HUES6 (cell line): ENCODE data around the gene CARF.
A peak's percentile ranks its signal among the peaks of the same experiment; 100 is the strongest.
"Not testable (repeated sequence)": the region's sequence is repeated elsewhere in the genome, so short reads cannot be mapped to it uniquely, and the experiment has no call there.

Experiments
- H3K27ac ChIP-seq: 2 replicates; pipeline ENCODE4 v1.7.0; 2013; ENCODE audit warnings: low read depth, mild to moderate bottlenecking, low read length, inconsistent platforms
- H3K27me3 ChIP-seq: 2 replicates; pipeline ENCODE4 v1.6.1; 2013; ENCODE audit warnings: low read length; ENCODE audit not compliant: control insufficient read depth, insufficient read depth
- H3K36me3 ChIP-seq: 2 replicates; pipeline ENCODE4 v1.6.1; 2013; ENCODE audit warnings: low read length; ENCODE audit not compliant: control insufficient read depth, insufficient read depth
- H3K4me1 ChIP-seq: 2 replicates; pipeline ENCODE4 v1.6.1; 2013; ENCODE audit warnings: low read length; ENCODE audit not compliant: control insufficient read depth, insufficient read depth
- H3K4me3 ChIP-seq: 2 replicates; pipeline ENCODE4 v1.5.1; 2013; ENCODE audit warnings: low read depth, low read length
- H3K9ac ChIP-seq: one replicate; pipeline ENCODE4 v1.6.1; 2013; ENCODE audit warnings: mild to moderate bottlenecking, low read length
- H3K9me3 ChIP-seq: 2 replicates; pipeline ENCODE4 v1.6.1; 2013; ENCODE audit warnings: low read depth, low read length; ENCODE audit not compliant: control insufficient read depth, insufficient read depth

The CARF gene

GRCh38 chr2:202938960-202939359, 26.9 kb downstream of the CARF start:
- no peaks in the 10 kb centered on the region for H3K36me3 ChIP-seq
- H3K27me3 ChIP-seq = no peaks in the 10 kb centered on the region
- no peaks in the 10 kb centered on the region for H3K9me3 ChIP-seq
- no peak overlapping the region for H3K27ac ChIP-seq
- H3K4me3 ChIP-seq = no peak overlapping the region
- H3K9ac ChIP-seq = no peak overlapping the region
- H3K4me1 ChIP-seq = no peaks in the 10 kb centered on the region

GRCh38 chr2:202941771-202942170, 29.7 kb downstream of the CARF start:
- no peak overlapping the region for H3K4me3 ChIP-seq
- H3K9me3 ChIP-seq = 0 out of 2 replicates have a peak, but pooled peaks cover 2% of the 10 kb centered on the region
- no peaks in the 10 kb centered on the region for H3K36me3 ChIP-seq
- no peaks in the 10 kb centered on the region for H3K27me3 ChIP-seq
- no peaks in the 10 kb centered on the region for H3K4me1 ChIP-seq
- no peak overlapping the region for H3K27ac ChIP-seq
- no peak overlapping the region for H3K9ac ChIP-seq

GRCh38 chr2:202944408-202944807, 32.3 kb downstream of the CARF start:
- H3K27ac ChIP-seq = no peak overlapping the region
- H3K9me3 ChIP-seq = peaks cover 12% of the 10 kb centered on the region; the same call in 1 of the 2 replicates
- no peaks in the 10 kb centered on the region for H3K27me3 ChIP-seq
- no peaks in the 10 kb centered on the region for H3K4me1 ChIP-seq
- no peaks in the 10 kb centered on the region for H3K36me3 ChIP-seq
- no peak overlapping the region for H3K4me3 ChIP-seq
- no peak overlapping the region for H3K9ac ChIP-seq

- Histone ChIP-seq H3K27me3 (no peaks in the 10 kb centered on the region), H3K9me3 (peaks cover 12% of the 10 kb centered on the region; the same call in 1 of the 2 replicates), H3K4me3 (no peak overlapping the region), H3K4me1 (no peaks in the 10 kb centered on the region), H3K9ac (no peak overlapping the region), H3K27ac (no peak overlapping the region), H3K36me3 (no peaks in the 10 kb centered on the region)
Observed at GRCh38 chr2:202944816-202945215, 32.7 kb downstream of the CARF start.

GRCh38 chr2:202945497-202945896, 33.4 kb downstream of the CARF start:
- peaks cover 12% of the 10 kb centered on the region; the same call in 1 of the 2 replicates for H3K9me3 ChIP-seq
- no peaks in the 10 kb centered on the region for H3K4me1 ChIP-seq
- no peaks in the 10 kb centered on the region for H3K36me3 ChIP-seq
- H3K4me3 ChIP-seq = no peak overlapping the region
- no peak overlapping the region for H3K9ac ChIP-seq
- H3K27ac ChIP-seq = no peak overlapping the region
- no peaks in the 10 kb centered on the region for H3K27me3 ChIP-seq

GRCh38 chr2:202949333-202949732, 37.3 kb downstream of the CARF start:
- H3K4me1 ChIP-seq = not testable (repeated sequence)

GRCh38 chr2:202950592-202950991, 38.5 kb downstream of the CARF start:
- Histone ChIP-seq H3K4me1 (no peaks in the 10 kb centered on the region), H3K9ac (no peak overlapping the region), H3K9me3 (peaks cover 10% of the 10 kb centered on the region; the same call in 1 of the 2 replicates), H3K27ac (no peak overlapping the region), H3K27me3 (no peaks in the 10 kb centered on the region), H3K4me3 (no peak overlapping the region), H3K36me3 (no peaks in the 10 kb centered on the region)

More at GRCh38 chr2:202949333-202949732, 37.3 kb downstream of the CARF start:
- H3K27me3 ChIP-seq, H3K9ac ChIP-seq, H3K4me3 ChIP-seq, H3K27ac ChIP-seq, H3K36me3 ChIP-seq: not testable (repeated sequence)
- H3K9me3 ChIP-seq = peaks cover 12% of the 10 kb centered on the region; the same call in 1 of the 2 replicates

- Histone ChIP-seq H3K9me3 (no peaks in the 10 kb centered on the region), H3K27ac (no peak overlapping the region), H3K27me3 (no peaks in the 10 kb centered on the region), H3K4me1 (peaks cover under 1% of the 10 kb centered on the region; the same call in 1 of the 2 replicates), H3K9ac (no peak overlapping the region), H3K36me3 (no peaks in the 10 kb centered on the region), H3K4me3 (no peak overlapping the region)
Observed at GRCh38 chr2:202960524-202960923, 48.4 kb downstream of the CARF start.

- H3K9me3 ChIP-seq = no peaks in the 10 kb centered on the region
- H3K36me3 ChIP-seq = no peaks in the 10 kb centered on the region
- no peak overlapping the region for H3K9ac ChIP-seq
- H3K4me1 ChIP-seq = peaks cover 6% of the 10 kb centered on the region
- H3K27ac ChIP-seq = no peak overlapping the region
- H3K27me3 ChIP-seq = no peaks in the 10 kb centered on the region
- H3K4me3 ChIP-seq = no peak overlapping the region
Observed at GRCh38 chr2:202963712-202964111, 51.6 kb downstream of the CARF start.

- Histone ChIP-seq H3K9ac (peak overlapping the region; percentile 5), H3K27ac (no peak overlapping the region), H3K9me3 (no peaks in the 10 kb centered on the region), H3K4me1 (peaks cover 6% of the 10 kb centered on the region), H3K27me3 (no peaks in the 10 kb centered on the region), H3K36me3 (no peaks in the 10 kb centered on the region), H3K4me3 (no peak overlapping the region)
Observed at GRCh38 chr2:202965810-202966460, 53.9 kb downstream of the CARF start.

- H3K9ac ChIP-seq, H3K4me3 ChIP-seq, H3K4me1 ChIP-seq, H3K9me3 ChIP-seq, H3K27ac ChIP-seq, H3K36me3 ChIP-seq, H3K27me3 ChIP-seq: not testable (repeated sequence)
Observed at GRCh38 chr2:202969404-202969803, 57.3 kb downstream of the CARF start.
